Trophoblast cell (in vitro differentiated cells and primary cell): Measurements from ENCODE around the gene UQCRQ.
A peak's percentile ranks its signal among the peaks of the same experiment; 100 is the strongest.

ENCODE experiments used
- DNase-seq, 2 donors: peaks; one replicate each; pipeline ENCODE4 v3.0.0-alpha.2; 2016
- H2AFZ ChIP-seq: 2 replicates; pipeline ENCODE4 v1.6.1; 2013; ENCODE audit warnings: low read length, moderate library complexity, mild to moderate bottlenecking; ENCODE audit not compliant: insufficient read depth, poor library complexity
- H2AK5ac ChIP-seq: 2 replicates; pipeline ENCODE4 v1.6.1; 2013; ENCODE audit warnings: mild to moderate bottlenecking, low read length
- H2BK120ac ChIP-seq: 2 replicates; pipeline ENCODE4 v1.6.1; 2013; ENCODE audit warnings: low read length, mild to moderate bottlenecking, moderate library complexity; ENCODE audit not compliant: insufficient read depth, poor library complexity
- H2BK12ac ChIP-seq: 2 replicates; pipeline ENCODE4 v1.6.1; 2013; ENCODE audit warnings: mild to moderate bottlenecking, low read length, moderate library complexity
- H2BK5ac ChIP-seq: 2 replicates; pipeline ENCODE4 v1.6.1; 2013; ENCODE audit warnings: low read length, low read depth, moderate library complexity, mild to moderate bottlenecking; ENCODE audit not compliant: poor library complexity
- H3K14ac ChIP-seq: 2 replicates; pipeline ENCODE4 v1.6.1; 2013; ENCODE audit warnings: mild to moderate bottlenecking, low read length
- H3K18ac ChIP-seq: 2 replicates; pipeline ENCODE4 v1.6.1; 2013; ENCODE audit warnings: mild to moderate bottlenecking, low read length
- H3K23ac ChIP-seq: 2 replicates; pipeline ENCODE4 v1.6.1; 2013; ENCODE audit warnings: low read length
- H3K27ac ChIP-seq: 2 replicates; pipeline ENCODE4 v1.5.1; 2013; ENCODE audit warnings: low read depth, mild to moderate bottlenecking, inconsistent platforms, low read length, moderate library complexity
- H3K27me3 ChIP-seq: 2 replicates; pipeline ENCODE4 v1.6.1; 2013; ENCODE audit warnings: inconsistent platforms, mild to moderate bottlenecking, low read length, moderate library complexity; ENCODE audit not compliant: insufficient read depth
- H3K36me3 ChIP-seq, 2 experiments: 1 replicate in 1 of 2; 2 replicates in 1 of 2; pipeline ENCODE4 v1.6.1; 2013; ENCODE audit warnings: low read length in 2 of 2, mild to moderate bottlenecking in 2 of 2, moderate library complexity in 1 of 2; ENCODE audit not compliant: insufficient read depth in 2 of 2, control insufficient read depth in 1 of 2
- H3K4ac ChIP-seq: 2 replicates; pipeline ENCODE4 v1.6.1; 2013; ENCODE audit warnings: low read depth, mild to moderate bottlenecking, low read length, moderate library complexity
- H3K4me1 ChIP-seq, 2 experiments: 1 replicate in 1 of 2; 2 replicates in 1 of 2; pipeline ENCODE4 v1.6.1; 2013; ENCODE audit warnings: low read length in 2 of 2, mild to moderate bottlenecking in 2 of 2, moderate library complexity in 1 of 2; ENCODE audit not compliant: insufficient read depth in 2 of 2, control insufficient read depth in 1 of 2
- H3K4me2 ChIP-seq: 2 replicates; pipeline ENCODE4 v1.6.1; 2013; ENCODE audit warnings: inconsistent platforms, mild to moderate bottlenecking, low read length, moderate library complexity
- H3K4me3 ChIP-seq: 2 replicates; pipeline ENCODE4 v1.5.1; 2013; ENCODE audit warnings: mild to moderate bottlenecking, low read depth, low read length, inconsistent platforms
- H3K79me1 ChIP-seq: one replicate; pipeline ENCODE4 v1.6.1; 2013; ENCODE audit warnings: low read length
- H3K79me2 ChIP-seq: 2 replicates; pipeline ENCODE4 v1.6.1; 2013; ENCODE audit warnings: low read length, mild to moderate bottlenecking; ENCODE audit not compliant: control insufficient read depth, insufficient read depth, poor library complexity
- H3K9ac ChIP-seq: 2 replicates; pipeline ENCODE4 v1.6.1; 2013; ENCODE audit warnings: mild to moderate bottlenecking, low read length
- H3K9me3 ChIP-seq: 2 replicates; pipeline ENCODE4 v1.6.1; 2013; ENCODE audit warnings: low read depth, mild to moderate bottlenecking, control low read depth, inconsistent platforms, low read length; ENCODE audit not compliant: insufficient read depth
- H4K12ac ChIP-seq: 2 replicates; pipeline ENCODE4 v1.6.1; 2013; ENCODE audit warnings: low read depth, mild to moderate bottlenecking, low read length, moderate library complexity
- H4K8ac ChIP-seq: 2 replicates; pipeline ENCODE4 v1.6.1; 2013; ENCODE audit warnings: low read depth, mild to moderate bottlenecking, low read length, moderate library complexity
- H4K91ac ChIP-seq: one replicate; pipeline ENCODE4 v1.6.1; 2013; ENCODE audit warnings: low read depth, mild to moderate bottlenecking, low read length, moderate library complexity
- WGBS: extraction: QIAGEN DNeasy Blood & Tissue Kit; methylation state at CpG from one replicate; pipeline ENCODE4 v1.1.7; 2013; ENCODE audit warnings: missing lambda C conversion rate; ENCODE audit not compliant: insufficient read length, insufficient coverage; ENCODE audit errors: extremely low coverage; 5-methylcytosine and 5-hydroxymethylcytosine counted together

UQCRQ gene

DNA sequence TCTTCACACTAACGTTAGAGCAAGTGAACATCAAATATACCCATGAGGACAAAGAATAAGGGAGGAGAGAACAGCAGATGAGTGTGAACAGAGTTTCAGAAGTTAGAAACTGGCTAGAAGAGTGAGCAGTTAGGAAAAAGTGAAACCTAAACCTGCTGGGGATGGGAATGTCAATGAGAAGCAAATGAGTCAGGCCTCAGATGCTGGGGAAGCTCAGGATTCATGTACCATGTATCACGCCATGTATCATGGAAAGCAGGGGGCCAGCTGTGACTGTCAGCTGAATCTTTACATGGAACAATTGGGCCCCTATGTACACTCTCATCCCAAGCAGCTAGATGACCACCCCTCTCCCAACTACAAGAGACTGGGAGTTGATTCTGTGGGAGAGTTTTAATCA is 16.4 kb upstream of the UQCRQ start:
- no peak overlapping the region for H3K4me2 ChIP-seq
- no peak overlapping the region for H4K8ac ChIP-seq
- H2BK12ac ChIP-seq, result no peak overlapping the region
- no peak overlapping the region for H3K23ac ChIP-seq
- H3K36me3 ChIP-seq, result no peaks in the 10 kb centered on the region
- H3K4ac ChIP-seq, result no peak overlapping the region
- no peak overlapping the region for H4K12ac ChIP-seq
- DNase-seq, result no peak
- H3K27ac ChIP-seq, result no peak overlapping the region
- no CpG with 5 or more reads among the region's 2 CpGs for WGBS
- H3K4me3 ChIP-seq, result no peak overlapping the region
- H2BK120ac ChIP-seq, result no peak overlapping the region
- H3K27me3 ChIP-seq, result no peaks in the 10 kb centered on the region
- no peaks in the 10 kb centered on the region for H3K79me1 ChIP-seq
- no peaks in the 10 kb centered on the region for H3K4me1 ChIP-seq
- no peak overlapping the region for H3K18ac ChIP-seq
- H3K9ac ChIP-seq, result no peak overlapping the region
- no peak overlapping the region for H3K14ac ChIP-seq
- H3K9me3 ChIP-seq, result no peaks in the 10 kb centered on the region
- H2BK5ac ChIP-seq, result no peak overlapping the region
- H3K79me2 ChIP-seq, result no peaks in the 10 kb centered on the region
- H4K91ac ChIP-seq, result no peak overlapping the region
- H2AK5ac ChIP-seq, result no peak overlapping the region
- no peak overlapping the region for H2AFZ ChIP-seq

DNA sequence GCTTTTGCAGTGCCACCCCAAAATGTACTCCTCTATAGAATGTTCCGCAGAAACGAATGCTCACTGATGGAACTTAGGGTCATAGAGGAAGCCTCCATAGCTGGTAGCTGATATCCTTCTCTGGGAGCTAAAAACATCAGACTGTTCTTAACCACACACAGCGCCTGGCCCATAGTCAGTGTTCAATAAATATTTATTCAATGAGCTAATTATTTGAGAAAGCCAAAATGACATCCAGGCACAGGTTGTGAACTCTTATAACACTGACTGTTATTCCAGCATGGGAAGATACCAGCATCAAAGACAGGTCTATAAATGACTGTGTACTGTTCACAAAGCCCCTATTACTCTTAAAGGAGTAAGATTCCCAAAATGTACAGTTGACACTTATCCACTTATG is 13.1 kb upstream of the UQCRQ start:
- Histone ChIP-seq H3K4me1 (no peaks in the 10 kb centered on the region), H3K23ac (no peak overlapping the region), H3K4me2 (no peak overlapping the region), H2AFZ (no peak overlapping the region), H3K36me3 (no peaks in the 10 kb centered on the region), H4K91ac (no peak overlapping the region), H3K14ac (no peak overlapping the region), H4K12ac (no peak overlapping the region), H3K27ac (no peak overlapping the region), H2BK12ac (no peak overlapping the region), H3K9ac (no peak overlapping the region), H2BK5ac (no peak overlapping the region), H3K18ac (no peak overlapping the region), H2AK5ac (no peak overlapping the region), H3K9me3 (no peaks in the 10 kb centered on the region), H2BK120ac (no peak overlapping the region), H3K79me2 (no peaks in the 10 kb centered on the region), H4K8ac (no peak overlapping the region), H3K79me1 (no peaks in the 10 kb centered on the region), H3K27me3 (no peaks in the 10 kb centered on the region), H3K4ac (no peak overlapping the region), H3K4me3 (no peak overlapping the region)
- WGBS, result no CpG with 5 or more reads among the region's 3 CpGs
- no peak for DNase-seq

DNA sequence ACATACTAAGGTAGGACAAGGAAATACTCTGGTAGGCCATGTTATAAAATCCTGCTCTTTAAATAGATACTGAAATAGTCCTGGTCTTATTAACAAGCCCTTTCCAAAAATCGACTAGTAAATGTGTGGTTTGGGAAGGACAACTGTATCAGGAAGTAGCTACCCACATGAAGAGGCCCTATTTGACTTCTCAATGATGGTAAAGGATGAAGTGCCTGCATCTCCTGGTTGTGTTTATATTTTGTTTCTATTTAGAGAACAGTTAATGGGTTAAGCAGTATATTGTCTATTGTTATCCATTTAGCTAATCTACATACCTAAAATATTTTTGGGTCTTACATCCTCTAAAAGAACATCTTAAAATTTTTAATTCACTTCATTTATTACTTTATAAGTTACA is 12.7 kb upstream of the UQCRQ start:
- H4K8ac ChIP-seq, result no peak overlapping the region
- WGBS, result no CpG with 5 or more reads among the region's 1 CpG

DNA sequence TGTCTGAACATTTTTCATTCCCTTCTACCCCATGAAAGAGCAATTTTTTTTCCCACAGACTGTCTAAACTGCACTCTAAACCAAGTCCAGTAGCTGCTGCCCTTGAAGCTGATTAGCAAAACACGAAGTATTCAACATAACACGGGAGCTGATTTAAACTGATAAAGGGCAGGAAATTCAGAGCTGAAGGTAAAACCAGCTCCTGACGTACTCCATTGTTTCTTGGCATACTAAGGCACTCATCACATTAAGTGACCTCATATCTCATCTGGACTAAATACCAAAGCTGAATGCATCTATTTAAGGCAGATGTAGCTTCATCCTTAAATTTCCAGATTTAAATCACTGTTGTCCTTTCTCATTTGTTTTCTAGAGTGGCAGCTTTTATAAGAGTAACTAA is 12.1 kb upstream of the UQCRQ start:
- Histone ChIP-seq H3K4me3 (no peak overlapping the region), H4K91ac (no peak overlapping the region), H2BK12ac (no peak overlapping the region), H3K27ac (no peak overlapping the region), H3K23ac (no peak overlapping the region), H4K8ac (no peak overlapping the region), H3K18ac (no peak overlapping the region), H2BK5ac (no peak overlapping the region), H3K36me3 (no peaks in the 10 kb centered on the region), H2AFZ (no peak overlapping the region), H3K14ac (no peak overlapping the region), H3K79me1 (no peaks in the 10 kb centered on the region), H3K4me1 (no peaks in the 10 kb centered on the region), H3K27me3 (no peaks in the 10 kb centered on the region), H3K9ac (no peak overlapping the region), H3K4me2 (no peak overlapping the region), H2BK120ac (no peak overlapping the region), H2AK5ac (no peak overlapping the region), H3K79me2 (no peaks in the 10 kb centered on the region), H3K9me3 (no peaks in the 10 kb centered on the region), H3K4ac (no peak overlapping the region), H4K12ac (no peak overlapping the region)
- WGBS, result no CpG with 5 or more reads among the region's 3 CpGs
- peak; percentile 13 to 68 for DNase-seq

More for the DNA sequence above, 12.7 kb upstream of the UQCRQ start:
- Histone ChIP-seq H2AFZ (no peak overlapping the region), H3K9me3 (no peaks in the 10 kb centered on the region), H2BK12ac (no peak overlapping the region), H2AK5ac (no peak overlapping the region), H3K23ac (no peak overlapping the region), H3K4me1 (no peaks in the 10 kb centered on the region), H3K4ac (no peak overlapping the region), H3K79me2 (no peaks in the 10 kb centered on the region), H3K4me2 (no peak overlapping the region), H3K27me3 (no peaks in the 10 kb centered on the region), H3K18ac (no peak overlapping the region), H4K91ac (no peak overlapping the region), H3K36me3 (no peaks in the 10 kb centered on the region), H3K79me1 (no peaks in the 10 kb centered on the region), H3K4me3 (no peak overlapping the region), H3K9ac (no peak overlapping the region), H3K27ac (no peak overlapping the region), H3K14ac (no peak overlapping the region), H2BK120ac (no peak overlapping the region), H4K12ac (no peak overlapping the region), H2BK5ac (no peak overlapping the region)
- no peak for DNase-seq
